Osteocyte (in vitro differentiated cells): ENCODE results near the gene TRPC3. TPM values are rescaled to one million over a fixed set of nuclear protein-coding genes. Genes with fewer than 3 reads are reported as not detected.

Experiments used
- DNase-seq: peaks from one replicate; pipeline ENCODE4 v3.0.0; 2021; ENCODE audit warnings: mixed read lengths; ENCODE audit not compliant: unreplicated experiment; ENCODE audit errors: extremely low spot score
- H3K27ac Mint-ChIP-seq: one replicate; pipeline ENCODE4 v1.8.0; 2021; ENCODE audit warnings: mild to moderate bottlenecking, mixed read lengths; ENCODE audit not compliant: unreplicated experiment
- H3K27me3 Mint-ChIP-seq: one replicate; pipeline ENCODE4 v1.8.0; 2021; ENCODE audit warnings: mixed read lengths; ENCODE audit not compliant: unreplicated experiment
- H3K36me3 Mint-ChIP-seq: one replicate; pipeline ENCODE4 v1.8.0; 2021; ENCODE audit warnings: mixed read lengths; ENCODE audit not compliant: unreplicated experiment
- H3K4me1 Mint-ChIP-seq: one replicate; pipeline ENCODE4 v1.8.0; 2021; ENCODE audit warnings: mixed read lengths; ENCODE audit not compliant: unreplicated experiment
- H3K4me3 Mint-ChIP-seq: one replicate; pipeline ENCODE4 v1.8.0; 2021; ENCODE audit warnings: mild to moderate bottlenecking, moderate library complexity, mixed read lengths; ENCODE audit not compliant: unreplicated experiment
- H3K9me3 Mint-ChIP-seq: one replicate; pipeline ENCODE4 v1.8.0; 2021; ENCODE audit warnings: mixed read lengths; ENCODE audit not compliant: unreplicated experiment
- CTCF ChIP-seq: fragments of 200-600 bp; sonication (generic); IDR thresholded peaks from 2 replicates; pipeline ENCODE4 v1.5.0; 2021; ENCODE audit warnings: antibody characterized with exemption, mild to moderate bottlenecking, moderate library complexity
- total RNA-seq: library from RNA; stranded (reverse); gene quantifications from 2 replicates; pipeline ENCODE4 v1.2.1, GENCODE V29; 2021

TRPC3 gene
- total RNA-seq, 1 donor from 2014 or later: 0.67 TPM

GRCh38 chr4:121879135-121879534 lies 72.7 kb downstream of the TRPC3 start:
- Mint-ChIP-seq H3K27me3 (peaks cover 43% of the 10 kb centered on the region), H3K9me3 (no peaks in the 10 kb centered on the region), H3K36me3 (no peaks in the 10 kb centered on the region), H3K4me1 (no peaks in the 10 kb centered on the region), H3K27ac (no peak overlapping the region), H3K4me3 (no peak overlapping the region)
- no peak for DNase-seq
- no peak for TF ChIP-seq CTCF

- Mint-ChIP-seq H3K27ac (no peak overlapping the region), H3K4me3 (no peak overlapping the region), H3K9me3 (no peaks in the 10 kb centered on the region), H3K27me3 (peaks cover 30% of the 10 kb centered on the region), H3K36me3 (no peaks in the 10 kb centered on the region), H3K4me1 (peaks cover 5% of the 10 kb centered on the region)
- no peak for DNase-seq
- TF ChIP-seq CTCF: no peak
Observed at GRCh38 chr4:121877041-121877773, 74.7 kb downstream of the TRPC3 start.

- peaks cover 21% of the 10 kb centered on the region for H3K27me3 Mint-ChIP-seq
- no peak overlapping the region for H3K4me3 Mint-ChIP-seq
- H3K27ac Mint-ChIP-seq: no peak overlapping the region
- peaks cover 6% of the 10 kb centered on the region for H3K4me1 Mint-ChIP-seq
- no peaks in the 10 kb centered on the region for H3K9me3 Mint-ChIP-seq
- DNase-seq: no peak
- no peak for TF ChIP-seq CTCF
- no peaks in the 10 kb centered on the region for H3K36me3 Mint-ChIP-seq
Observed at GRCh38 chr4:121876070-121876469, 75.8 kb downstream of the TRPC3 start.

- H3K4me3 Mint-ChIP-seq: no peak overlapping the region
- no peak for DNase-seq
- peaks cover 21% of the 10 kb centered on the region for H3K27me3 Mint-ChIP-seq
- H3K27ac Mint-ChIP-seq: no peak overlapping the region
- no peak for TF ChIP-seq CTCF
- no peaks in the 10 kb centered on the region for H3K9me3 Mint-ChIP-seq
- peaks cover 10% of the 10 kb centered on the region for H3K4me1 Mint-ChIP-seq
- no peaks in the 10 kb centered on the region for H3K36me3 Mint-ChIP-seq
Observed at GRCh38 chr4:121875652-121876051, 76.2 kb downstream of the TRPC3 start.

GRCh38 chr4:121873604-121874003 lies 78.3 kb downstream of the TRPC3 start:
- Mint-ChIP-seq H3K4me3 (no peak overlapping the region), H3K9me3 (no peaks in the 10 kb centered on the region), H3K36me3 (no peaks in the 10 kb centered on the region), H3K27me3 (peaks cover 11% of the 10 kb centered on the region), H3K4me1 (peaks cover 18% of the 10 kb centered on the region), H3K27ac (no peak overlapping the region)
- no peak for DNase-seq
- no peak for TF ChIP-seq CTCF
